Measurements from ENCODE around the gene IL11.

GRCh38 chr19:55376241-55376933, 6.1 kb upstream of the IL11 start, which contains the start of gene TMEM190:
- no peak for TF ChIP-seq CTCF (IDR thresholded peaks at IDR 0.05)
- TF ChIP-seq POLR2A (IDR thresholded peaks at IDR 0.05): no peak
- no peak for TF ChIP-seq EP300 (IDR thresholded peaks at IDR 0.05; ENCODE audit: low read depth)
- no peak for TF ChIP-seq POLR2AphosphoS5 (IDR thresholded peaks at IDR 0.05)

Data from transverse colon (tissue), 4 donors.